HCT116 (cell line): ENCODE measurements around the gene ITFG1. TPM values are rescaled to one million over a fixed set of nuclear protein-coding genes. Genes with fewer than 3 reads are reported as not detected.

Source experiments
- ATAC-seq: fragments of 200-7000 bp; cut with Tn5 transposase; 2 replicates; pipeline ENCODE4 v1.9.1; 2020; ENCODE audit warnings: mild to moderate bottlenecking, moderate library complexity
- BruUV-seq: library from RNA; stranded (reverse); fragments of 400-500 nt; replicated peaks from 2 replicates; lab custom pipeline; 2021; lab: Mats Ljungman, UMichigan
- CTCF ChIA-PET: fragments of 300-600 bp; sonication (Branson Sonifier 250); formaldehyde crosslinking; loops from one replicate; lab custom pipeline; 2021; ENCODE audit warnings: antibody characterized with exemption; lab: Charles Lee
- POLR2A ChIA-PET: fragments of 300-600, 350-600 bp; sonication (Branson Sonifier 250); formaldehyde crosslinking; loops from one replicate; lab custom pipeline; 2021; ENCODE audit warnings: antibody characterized with exemption; lab: Charles Lee
- RAD21 ChIA-PET, 2 experiments: fragments of 300-600 bp; sonication (Branson Sonifier 250); formaldehyde crosslinking; loops; one replicate each; lab custom pipeline; 2023; ENCODE audit warnings: low total read pairs in 2 of 2; ENCODE audit not compliant: uncharacterized antibody in 2 of 2, unreplicated experiment in 2 of 2, low non-redundant PET in 1 of 2; lab: Charles Lee
- DNase-seq: peaks from one replicate; pipeline ENCODE4 v3.0.0-alpha.2; 2010; ENCODE audit warnings: low read depth, low spot score
- H2AFZ ChIP-seq: fragments of 200-600 bp; shearing (Covaris generic), sonication (generic); 2 replicates; pipeline ENCODE4 v1.6.1; 2017; ENCODE audit warnings: low read depth, mixed run types, mixed read lengths, antibody characterized with exemption, low read length; ENCODE audit not compliant: poor library complexity, severe bottlenecking
- H3K27ac ChIP-seq: 2 replicates; pipeline ENCODE4 v1.5.1; 2012; ENCODE audit warnings: low read depth, low read length
- H3K27me3 ChIP-seq: fragments of 200-600 bp; sonication (generic); 2 replicates; pipeline ENCODE4 v1.6.1; 2016; ENCODE audit warnings: mixed run types, low read length, mixed read lengths; ENCODE audit not compliant: insufficient read depth
- H3K36me3 ChIP-seq, 2 experiments: fragments of 200-500 bp in 1 of 2; fragments of 200-600 bp in 1 of 2; sonication (Bioruptor generic) in 1 of 2; sonication (generic) in 1 of 2; 2 replicates each; pipeline versions ENCODE4 v1.5.1 to v1.6.1; 2014 to 2016; ENCODE audit warnings: low read length in 2 of 2, inconsistent platforms in 1 of 2, mixed read lengths in 1 of 2, mixed run types in 1 of 2; ENCODE audit not compliant: insufficient read depth in 2 of 2, control insufficient read depth in 1 of 2
- H3K4me1 ChIP-seq, 2 experiments: fragments of 200-600 bp in 1 of 2; sonication (generic) in 1 of 2; 2 replicates each; pipeline versions ENCODE4 v1.5.1 to v1.6.1; 2012 to 2017; ENCODE audit warnings: low read length in 2 of 2, inconsistent platforms in 1 of 2, mild to moderate bottlenecking in 1 of 2, mixed read lengths in 1 of 2, mixed run types in 1 of 2, moderate library complexity in 1 of 2; ENCODE audit not compliant: insufficient read depth in 2 of 2, control insufficient read depth in 1 of 2
- H3K4me2 ChIP-seq: fragments of 200-600 bp; sonication (generic); 2 replicates; pipeline ENCODE4 v1.6.1; 2017; ENCODE audit warnings: mixed run types, low read length, mixed read lengths
- H3K4me3 ChIP-seq, 2 experiments: fragments of 200-600 bp in 1 of 2; sonication (generic) in 1 of 2; replicated peaks in 1 of 2; 2 replicates each; pipeline ENCODE4 v1.5.1; 2011 to 2016; ENCODE audit warnings: low read length in 2 of 2, control low read depth in 1 of 2, low read depth in 1 of 2, mild to moderate bottlenecking in 1 of 2, mixed read lengths in 1 of 2, mixed run types in 1 of 2
- H3K79me2 ChIP-seq: fragments of 200-600 bp; sonication (generic); 2 replicates; pipeline ENCODE4 v1.6.1; 2017; ENCODE audit warnings: mild to moderate bottlenecking, mixed run types, low read length, moderate library complexity, mixed read lengths; ENCODE audit not compliant: insufficient read depth
- H3K9ac ChIP-seq: fragments of 200-600 bp; sonication (generic); 2 replicates; pipeline ENCODE4 v1.6.1; 2016; ENCODE audit warnings: low read length, mixed read lengths
- H3K9me2 ChIP-seq: fragments of 200-600 bp; sonication (generic), shearing (Covaris generic); 2 replicates; pipeline ENCODE4 v1.6.1; 2017; ENCODE audit warnings: mixed run types, mild to moderate bottlenecking, moderate library complexity; ENCODE audit not compliant: insufficient read depth
- H3K9me3 ChIP-seq, 2 experiments: fragments of 200-500 bp in 1 of 2; fragments of 200-600 bp in 1 of 2; sonication (Bioruptor generic) in 1 of 2; sonication (generic) in 1 of 2; 2 replicates each; pipeline ENCODE4 v1.6.1; 2014 to 2017; ENCODE audit warnings: low read length in 2 of 2, mixed read lengths in 2 of 2, inconsistent platforms in 1 of 2, low read depth in 1 of 2, mild to moderate bottlenecking in 1 of 2, mixed run types in 1 of 2, moderate library complexity in 1 of 2; ENCODE audit not compliant: control insufficient read depth in 1 of 2, insufficient read depth in 1 of 2
- H4K20me1 ChIP-seq: fragments of 200-600 bp; sonication (generic), shearing (Covaris generic); 2 replicates; pipeline ENCODE4 v1.6.1; 2017; ENCODE audit warnings: mixed run types, mild to moderate bottlenecking, moderate library complexity; ENCODE audit not compliant: insufficient read depth
- ATF3 ChIP-seq: IDR thresholded peaks from 2 replicates; pipeline ENCODE4 v1.6.1; 2012
- ELF1 ChIP-seq: IDR thresholded peaks from 2 replicates; pipeline ENCODE4 v1.6.1; 2012; ENCODE audit warnings: low read depth, borderline replicate concordance
- EZH2 ChIP-seq: fragments of 200-600 bp; sonication (generic); IDR thresholded peaks from 2 replicates; pipeline ENCODE4 v1.6.1; 2017; ENCODE audit warnings: antibody characterized with exemption, mixed run types
- FOSL1 ChIP-seq: IDR thresholded peaks from 2 replicates; pipeline ENCODE4 v1.6.1; 2012; ENCODE audit warnings: low read depth
- JUND ChIP-seq: IDR thresholded peaks from 2 replicates; pipeline ENCODE4 v1.6.1; 2012
- POLR2AphosphoS5 ChIP-seq: IDR thresholded peaks from 2 replicates; pipeline ENCODE4 v1.6.1; 2011; ENCODE audit warnings: mild to moderate bottlenecking, low read depth, low read length, moderate library complexity
- TCF7L2 ChIP-seq: IDR thresholded peaks from 2 replicates; pipeline ENCODE4 v1.7.0; 2011; ENCODE audit warnings: borderline replicate concordance, inconsistent platforms; ENCODE audit not compliant: insufficient read depth, insufficient read length; ENCODE audit errors: extremely low read depth
- ZBTB33 ChIP-seq: IDR thresholded peaks from 2 replicates; pipeline ENCODE4 v1.6.1; 2011; ENCODE audit warnings: mild to moderate bottlenecking, low read length, moderate library complexity; ENCODE audit not compliant: insufficient replicate concordance; ENCODE audit errors: extremely low read depth
- ZFX ChIP-seq: fragments of 450-650 bp; IDR thresholded peaks from 2 replicates; pipeline ENCODE4 v1.6.1; 2017
- intact Hi-C: fragments of 100-400 bp; cut with micrococcal nuclease; formaldehyde crosslinking; loops from 2 replicates; pipeline ENCODE4 v1.10.0; 2022
- total RNA-seq: library from RNA; stranded (reverse); gene quantifications from one replicate; pipeline ENCODE4 v1.2.1, GENCODE V29; 2021; ENCODE audit not compliant: unreplicated experiment

Gene ITFG1
- total RNA-seq, 1 experiment from 2014 or later = 24.9 TPM

DNA sequence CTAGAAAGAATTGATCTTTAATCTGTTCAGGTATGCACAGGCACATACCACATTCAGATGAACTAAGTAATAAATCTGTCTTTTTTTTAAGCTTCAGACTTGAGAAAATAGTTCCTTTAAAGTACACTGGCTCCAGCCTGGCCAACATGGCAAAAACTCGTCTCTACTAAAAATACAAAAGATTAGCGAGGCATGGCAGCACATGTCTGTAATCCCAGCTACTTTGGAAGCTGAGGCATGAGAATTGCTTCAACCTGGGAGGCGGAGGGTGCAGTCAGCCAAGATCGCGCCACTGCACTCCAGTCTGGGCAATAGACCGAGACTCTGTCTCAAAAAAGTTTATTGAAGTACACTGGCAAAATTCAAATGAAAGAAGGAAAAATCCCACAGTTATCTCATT, 206.1 kb downstream of the ITFG1 start (continued):
- no peak for TF ChIP-seq ZBTB33

GRCh38 chr16:47250983-47251382, 209.9 kb downstream of the ITFG1 start:
- POLR2A ChIA-PET = no interaction called here
- RAD21 ChIA-PET = no interaction called here
- Histone ChIP-seq H3K9ac (no peak overlapping the region), H2AFZ (no peak overlapping the region), H3K27ac (no peak overlapping the region), H3K4me3 (no peak overlapping the region), H3K4me1 (no peaks in the 10 kb centered on the region), H3K4me2 (no peak overlapping the region), H3K9me2 (no peaks in the 10 kb centered on the region), H3K36me3 (no peaks in the 10 kb centered on the region), H3K79me2 (no peaks in the 10 kb centered on the region), H4K20me1 (no peaks in the 10 kb centered on the region), H3K9me3 (no peaks in the 10 kb centered on the region), H3K27me3 (no peaks in the 10 kb centered on the region)
- ATAC-seq = no peak
- DNase-seq = no peak
- CTCF ChIA-PET = interaction anchor here (0.6 to 0.7 kb wide), 2 partner anchors 10 to 109 kb away, joined by 3 read pairs; no protein-coding TSS in a partner anchor
- intact Hi-C loops = no loop called here
- no peak for TF ChIP-seq FOSL1
- BruUV-seq = no TSS peak

GRCh38 chr16:47247690-47248089, 213.2 kb downstream of the ITFG1 start:
- no peaks in the 10 kb centered on the region for H3K27me3 ChIP-seq
- no peaks in the 10 kb centered on the region for H4K20me1 ChIP-seq
- H3K4me3 ChIP-seq = no peak overlapping the region
- ChIA-PET CTCF (interaction anchor here (3.0 kb wide), 1 partner anchor 11 kb away, joined by 19 read pairs; no protein-coding TSS in a partner anchor), POLR2A (no interaction called here), RAD21 (no interaction called here)
- no peaks in the 10 kb centered on the region for H3K9me3 ChIP-seq
- H3K9ac ChIP-seq = no peak overlapping the region
- TF ChIP-seq ZFX (no peak), EZH2 (no peak), TCF7L2 (no peak), ELF1 (no peak), FOSL1 (no peak), ATF3 (no peak), ZBTB33 (no peak), POLR2AphosphoS5 (no peak), JUND (no peak)
- intact Hi-C loops = no loop called here
- no TSS peak for BruUV-seq
- no peaks in the 10 kb centered on the region for H3K9me2 ChIP-seq
- no peak for ATAC-seq
- no peaks in the 10 kb centered on the region for H3K79me2 ChIP-seq
- no peaks in the 10 kb centered on the region for H3K4me1 ChIP-seq
- DNase-seq = no peak
- no peak overlapping the region for H3K4me2 ChIP-seq
- H3K36me3 ChIP-seq = no peaks in the 10 kb centered on the region
- no peak overlapping the region for H3K27ac ChIP-seq
- no peak overlapping the region for H2AFZ ChIP-seq
